ENCODE data around the gene ATRNL1.

DNA sequence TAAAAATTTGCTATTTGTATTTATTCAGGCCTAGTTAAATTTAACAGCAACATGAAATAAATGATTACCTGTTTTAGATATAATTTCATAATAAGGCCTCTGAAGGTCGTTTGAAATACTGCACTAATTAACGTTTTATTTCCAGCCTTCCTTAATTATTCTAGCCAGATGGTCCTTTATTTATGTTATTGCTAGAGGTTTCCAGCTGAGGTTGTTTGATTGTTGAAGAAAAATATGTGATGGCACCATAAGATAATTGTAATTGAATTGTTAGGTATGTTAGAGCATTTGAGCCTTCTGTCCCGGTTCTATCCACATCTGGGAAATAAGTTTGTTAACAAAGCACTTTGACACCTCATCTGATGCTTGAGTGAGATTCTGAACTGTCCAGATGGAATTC is 556.1 kb downstream of the ATRNL1 start:
- no peak for TF ChIP-seq EZH2 (IDR thresholded peaks at IDR 0.05; ENCODE audit: borderline replicate concordance, low read length)
- TF ChIP-seq, protein P1, sequence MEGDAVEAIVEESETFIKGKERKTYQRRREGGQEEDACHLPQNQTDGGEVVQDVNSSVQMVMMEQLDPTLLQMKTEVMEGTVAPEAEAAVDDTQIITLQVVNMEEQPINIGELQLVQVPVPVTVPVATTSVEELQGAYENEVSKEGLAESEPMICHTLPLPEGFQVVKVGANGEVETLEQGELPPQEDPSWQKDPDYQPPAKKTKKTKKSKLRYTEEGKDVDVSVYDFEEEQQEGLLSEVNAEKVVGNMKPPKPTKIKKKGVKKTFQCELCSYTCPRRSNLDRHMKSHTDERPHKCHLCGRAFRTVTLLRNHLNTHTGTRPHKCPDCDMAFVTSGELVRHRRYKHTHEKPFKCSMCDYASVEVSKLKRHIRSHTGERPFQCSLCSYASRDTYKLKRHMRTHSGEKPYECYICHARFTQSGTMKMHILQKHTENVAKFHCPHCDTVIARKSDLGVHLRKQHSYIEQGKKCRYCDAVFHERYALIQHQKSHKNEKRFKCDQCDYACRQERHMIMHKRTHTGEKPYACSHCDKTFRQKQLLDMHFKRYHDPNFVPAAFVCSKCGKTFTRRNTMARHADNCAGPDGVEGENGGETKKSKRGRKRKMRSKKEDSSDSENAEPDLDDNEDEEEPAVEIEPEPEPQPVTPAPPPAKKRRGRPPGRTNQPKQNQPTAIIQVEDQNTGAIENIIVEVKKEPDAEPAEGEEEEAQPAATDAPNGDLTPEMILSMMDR (IDR thresholded peaks at IDR 0.05; ENCODE audit: low read length) = no peak

All from OCI-LY1 (cell line).